GM18520 (cell line): ENCODE results near the gene HSPG2.
"Not testable (repeated sequence)": the region's sequence is repeated elsewhere in the genome, so short reads cannot be mapped to it uniquely, and the experiment has no call there.

Source experiments
- ATAC-seq: cut with Tn5 transposase; IDR thresholded peaks from one replicate; pipeline ENCODE4 v1.9.1; 2021; ENCODE audit not compliant: unreplicated experiment

HSPG2 gene

DNA sequence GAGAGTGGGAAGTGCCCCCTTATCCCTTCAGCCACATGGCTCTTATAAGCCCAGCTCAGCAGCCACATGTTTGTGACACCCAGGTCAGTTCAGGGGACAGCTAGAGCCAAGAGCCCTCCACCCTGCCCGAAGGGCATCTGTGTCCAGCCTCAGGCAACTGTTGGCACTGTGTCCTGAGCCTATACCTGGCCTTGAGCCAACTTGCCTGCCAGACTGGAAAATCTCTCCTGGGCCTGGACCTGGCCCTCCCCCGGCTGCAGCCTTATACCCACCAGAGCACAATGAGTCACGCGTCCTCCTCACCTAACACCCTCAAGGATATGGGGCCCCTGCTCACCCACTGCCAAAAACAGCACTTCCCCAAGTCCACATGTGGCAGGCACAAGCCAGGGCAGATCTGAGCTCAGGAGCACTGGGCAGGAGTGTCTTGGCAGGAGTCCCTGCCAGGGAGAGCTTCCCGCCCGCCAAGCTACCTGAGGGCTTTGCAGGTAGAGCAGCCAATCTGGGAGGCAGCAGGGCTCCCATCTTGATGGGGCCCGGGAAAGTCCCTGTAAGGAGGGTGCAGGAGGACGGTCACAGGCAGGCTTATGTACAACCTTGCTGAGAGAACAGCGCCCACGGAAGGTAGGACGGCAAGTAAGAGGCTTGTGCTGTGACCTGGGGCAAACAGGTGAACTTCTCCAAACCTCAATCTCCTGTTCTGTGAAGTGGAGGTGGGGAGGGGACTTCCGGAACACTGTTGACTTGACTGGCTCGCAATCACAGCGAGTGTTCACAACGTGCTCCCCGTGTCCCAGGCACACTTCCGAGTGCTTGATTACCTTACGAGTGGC is 19.8 kb upstream of the HSPG2 start:
- no peak for ATAC-seq

DNA sequence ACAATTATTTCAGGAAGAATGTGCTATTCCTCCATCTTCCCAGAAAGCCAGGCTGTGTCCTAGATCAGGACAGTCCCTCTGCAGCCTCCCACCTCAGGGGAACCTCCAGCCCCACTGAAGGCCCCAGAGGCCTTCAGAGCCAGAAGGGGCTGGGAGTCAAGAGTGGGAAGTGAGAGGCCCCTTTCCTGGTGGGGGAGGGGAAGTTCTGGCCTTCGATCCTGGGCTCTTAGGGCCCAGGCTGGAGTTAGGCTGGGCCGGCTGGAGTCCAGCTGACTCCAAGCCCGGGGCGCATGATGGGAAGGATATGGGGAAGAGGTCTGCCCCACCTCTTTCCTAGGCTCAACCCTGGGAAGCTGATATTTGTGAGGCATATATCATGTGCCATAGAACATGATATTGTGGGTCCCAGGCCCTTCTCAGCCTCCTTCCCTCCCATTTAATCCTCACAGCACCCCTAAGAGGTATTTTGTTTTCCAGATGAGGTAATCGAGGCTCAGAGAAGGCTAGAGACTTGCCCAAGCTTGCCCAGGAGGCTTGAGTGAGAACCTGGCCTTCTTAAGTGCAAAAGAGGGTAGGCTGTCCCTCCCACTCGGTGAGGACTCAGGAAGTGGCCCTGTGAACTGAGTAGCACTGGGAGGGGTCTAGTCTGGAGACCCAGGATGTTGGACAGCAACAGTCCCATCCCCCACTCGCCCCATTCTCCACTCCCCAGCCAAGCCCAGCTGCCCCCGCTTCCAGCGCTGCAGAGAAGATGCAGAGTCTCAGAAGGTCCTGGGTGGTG is 18.6 kb upstream of the HSPG2 start:
- ATAC-seq: no peak

DNA sequence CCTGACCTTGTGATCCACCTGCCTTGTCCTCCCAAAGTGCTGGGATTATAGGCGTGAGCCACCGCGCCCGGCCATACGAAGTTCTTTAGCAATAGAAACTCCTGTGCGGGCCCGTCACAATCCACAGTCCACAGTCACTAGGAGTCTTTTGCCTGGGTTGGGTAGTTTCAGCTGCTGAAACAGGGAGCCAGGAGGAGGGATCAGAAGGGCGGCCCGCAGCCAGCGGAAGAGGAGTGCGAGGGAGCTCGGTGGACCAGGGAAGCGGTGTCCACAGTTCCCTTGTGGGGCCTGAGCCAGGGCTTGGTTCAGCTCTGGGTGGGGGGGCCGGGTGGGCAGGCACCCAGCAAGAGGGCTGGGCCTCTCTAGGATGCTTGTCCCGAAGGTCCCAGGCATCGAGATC is 17.9 kb upstream of the HSPG2 start:
- no peak for ATAC-seq

DNA sequence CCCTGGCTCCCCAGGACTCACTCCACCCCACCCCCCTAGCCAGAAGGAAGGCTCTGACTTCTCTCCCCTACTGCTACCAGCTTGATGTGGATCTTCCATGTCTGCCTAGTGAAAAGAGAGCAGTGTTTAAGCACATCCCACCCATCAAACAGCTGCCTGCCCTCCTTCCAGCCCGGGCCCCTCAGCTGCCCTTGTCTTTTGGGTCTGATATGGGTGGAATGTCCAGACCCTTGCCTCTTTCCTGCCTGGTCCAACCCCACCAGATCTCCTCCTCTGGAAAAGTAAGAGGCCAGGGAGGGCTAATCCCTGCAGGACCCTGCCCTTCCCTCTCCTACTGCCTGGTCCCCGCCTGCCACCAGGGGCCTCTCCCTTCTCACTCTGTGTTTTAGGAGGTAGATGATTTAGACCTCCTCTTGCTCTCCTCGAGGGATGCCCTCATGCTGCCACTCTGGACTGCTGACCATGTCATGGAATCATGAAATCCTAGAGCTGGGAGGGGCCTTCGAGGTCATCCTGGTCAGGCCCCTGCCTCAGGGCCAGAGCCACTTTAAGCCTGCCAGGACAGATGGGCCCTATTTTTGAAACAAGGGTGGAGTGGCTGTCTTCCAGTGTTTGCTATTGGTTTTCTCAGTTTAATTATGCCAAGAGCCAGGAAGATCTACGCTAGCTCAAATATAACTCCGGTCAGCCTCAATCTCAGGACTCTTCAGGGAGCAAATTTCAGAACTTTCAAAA is 15.8 kb upstream of the HSPG2 start:
- no peak for ATAC-seq

DNA sequence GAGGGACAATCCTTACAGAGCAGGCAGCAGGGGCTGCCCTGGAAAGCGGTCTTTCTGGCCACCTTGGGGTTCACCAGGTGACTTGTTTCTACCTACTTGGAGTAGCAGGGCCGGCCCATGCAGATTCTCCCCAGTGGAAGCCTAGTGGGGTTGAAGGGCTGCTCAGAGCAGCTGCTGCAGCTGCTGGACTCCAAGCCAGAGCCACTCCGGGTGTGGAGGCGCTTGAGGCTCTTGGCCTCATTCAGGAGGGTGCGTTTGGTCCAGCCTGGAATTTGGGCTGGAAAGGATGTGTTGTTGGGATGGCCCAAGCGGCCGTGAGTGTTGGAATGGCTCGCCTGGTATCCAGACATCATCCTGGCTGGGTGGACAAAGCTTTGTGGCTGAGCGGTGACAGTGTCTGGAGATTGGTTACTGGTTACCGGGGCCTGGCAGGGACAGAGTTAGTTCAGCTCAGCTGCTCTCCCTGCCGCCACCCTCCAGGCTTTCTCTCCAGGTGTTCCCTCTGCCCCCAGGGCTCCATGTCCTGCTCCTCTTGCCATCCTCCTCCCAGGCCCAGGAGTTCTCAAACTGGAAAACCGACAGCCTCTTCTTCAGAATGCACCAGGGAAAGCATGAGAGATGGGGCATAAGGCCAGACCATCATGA is 14.2 kb upstream of the HSPG2 start:
- no peak for ATAC-seq

DNA sequence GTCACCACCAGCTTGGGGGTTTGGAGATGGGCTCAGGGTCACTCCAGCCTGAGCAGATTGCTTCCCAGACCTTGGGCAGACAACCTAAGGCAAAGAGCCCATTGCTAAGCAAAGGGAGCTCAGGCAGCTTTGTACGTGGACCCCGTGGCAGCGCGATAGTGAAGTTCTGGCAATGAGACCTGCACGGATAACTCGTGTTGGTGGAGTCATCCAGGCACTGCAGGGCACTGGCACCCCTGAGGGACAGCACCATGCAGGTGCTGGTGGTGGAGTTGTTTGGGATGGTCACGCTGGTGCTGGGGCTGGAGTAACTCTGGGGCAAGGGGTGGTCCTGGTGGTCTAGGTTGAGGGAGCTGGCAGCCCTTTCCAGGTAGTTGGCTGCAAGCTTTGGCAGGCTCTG is 13.6 kb upstream of the HSPG2 start:
- no peak for ATAC-seq

- ATAC-seq: no peak
Observed at GRCh38 chr1:21946836-21947587, 9.9 kb upstream of the HSPG2 start.

DNA sequence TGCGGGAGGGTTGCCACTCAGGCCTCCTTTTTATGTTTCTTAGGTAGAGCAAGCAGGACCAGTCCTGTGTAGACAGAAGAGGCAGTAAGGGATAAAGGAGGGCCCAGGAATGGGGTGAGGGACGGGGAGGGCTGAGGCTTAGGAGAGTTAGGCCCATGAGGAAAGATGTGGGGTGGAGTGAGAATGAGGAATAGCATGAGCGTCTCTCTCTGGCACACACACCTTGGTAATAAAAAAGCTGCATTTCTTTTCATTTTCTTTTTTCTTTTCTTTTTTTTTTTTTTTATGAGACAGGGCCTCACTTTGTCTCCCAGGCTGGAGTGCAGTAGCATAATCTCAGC is 7.6 kb upstream of the HSPG2 start:
- ATAC-seq: no peak

DNA sequence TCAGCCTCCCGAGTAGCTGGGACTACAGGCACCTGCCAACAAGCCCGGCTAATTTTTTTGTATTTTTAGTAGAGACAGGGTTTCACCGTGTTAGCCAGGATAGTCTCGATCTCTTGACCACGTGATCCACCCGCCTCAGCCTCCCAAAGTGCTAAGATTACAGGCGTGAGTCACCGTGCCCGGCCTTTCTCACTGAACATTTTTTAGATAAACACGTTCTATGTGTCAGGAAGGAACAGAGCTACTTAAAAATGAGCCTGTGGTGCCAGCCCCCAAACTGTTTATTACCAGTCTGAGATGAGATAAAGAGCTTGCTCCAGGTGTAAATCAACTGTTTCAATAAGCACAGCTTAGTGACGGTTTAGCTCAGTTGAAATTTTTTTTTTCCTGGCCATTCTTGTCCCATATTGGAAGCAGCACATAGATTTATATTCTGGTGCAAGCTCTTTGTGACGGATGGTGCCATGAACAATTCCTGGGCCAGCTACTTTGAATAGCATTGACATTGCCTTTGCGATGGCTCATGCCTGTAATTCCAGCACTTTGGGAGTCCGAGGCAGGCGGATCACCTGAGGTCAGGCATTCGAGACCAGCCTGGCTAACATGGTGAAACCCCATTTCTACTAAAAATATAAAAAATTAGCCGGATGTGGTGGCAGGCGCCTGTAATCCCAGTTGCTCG is 6.0 kb upstream of the HSPG2 start:
- not testable (repeated sequence) for ATAC-seq

- no peak for ATAC-seq
Observed at GRCh38 chr1:21942464-21942863, 5.4 kb upstream of the HSPG2 start.

GRCh38 chr1:21941370-21941769 is 4.3 kb upstream of the HSPG2 start:
- ATAC-seq: no peak

GRCh38 chr1:21940492-21940891 is 3.4 kb upstream of the HSPG2 start:
- ATAC-seq: no peak

- no peak for ATAC-seq
Observed at GRCh38 chr1:21939650-21940374, 2.7 kb upstream of the HSPG2 start.

- no peak for ATAC-seq
Observed at GRCh38 chr1:21938732-21939538, 1.8 kb upstream of the HSPG2 start.

DNA sequence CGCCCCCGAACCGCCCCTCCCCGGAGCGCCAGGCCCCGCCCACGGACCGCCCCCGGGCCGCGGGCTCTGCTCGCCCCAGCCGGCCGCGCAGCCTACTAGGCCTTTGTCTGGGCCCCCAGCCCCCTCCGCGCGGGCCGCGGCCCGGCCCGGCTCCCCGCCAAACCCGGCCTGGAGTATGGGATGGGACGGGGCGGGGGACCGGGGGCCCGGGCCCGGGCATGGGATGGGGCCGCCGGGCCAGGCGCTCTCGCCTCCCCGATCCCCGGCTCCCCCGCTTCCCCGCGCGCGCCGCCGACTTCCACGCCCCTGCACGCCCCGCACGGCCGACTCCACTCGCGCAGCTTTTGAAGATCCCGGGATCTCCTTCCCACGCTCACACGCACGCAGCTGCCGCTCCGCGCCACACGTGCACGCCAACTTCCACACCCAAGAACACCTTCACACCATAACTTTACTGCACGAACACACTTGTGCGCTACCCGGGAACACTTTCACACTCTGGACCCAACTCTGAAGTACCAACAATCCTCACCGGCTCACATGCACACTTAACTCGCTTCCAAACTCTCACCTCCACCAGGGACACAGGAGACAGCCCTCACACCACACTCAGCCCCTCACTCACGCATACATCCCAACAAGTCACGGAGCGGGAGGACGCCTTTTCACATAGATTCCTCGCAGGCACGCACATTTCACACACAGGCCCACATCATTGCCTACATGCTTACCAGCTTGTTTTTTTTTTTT is 437 bp upstream of the HSPG2 start:
- ATAC-seq: no peak

DNA sequence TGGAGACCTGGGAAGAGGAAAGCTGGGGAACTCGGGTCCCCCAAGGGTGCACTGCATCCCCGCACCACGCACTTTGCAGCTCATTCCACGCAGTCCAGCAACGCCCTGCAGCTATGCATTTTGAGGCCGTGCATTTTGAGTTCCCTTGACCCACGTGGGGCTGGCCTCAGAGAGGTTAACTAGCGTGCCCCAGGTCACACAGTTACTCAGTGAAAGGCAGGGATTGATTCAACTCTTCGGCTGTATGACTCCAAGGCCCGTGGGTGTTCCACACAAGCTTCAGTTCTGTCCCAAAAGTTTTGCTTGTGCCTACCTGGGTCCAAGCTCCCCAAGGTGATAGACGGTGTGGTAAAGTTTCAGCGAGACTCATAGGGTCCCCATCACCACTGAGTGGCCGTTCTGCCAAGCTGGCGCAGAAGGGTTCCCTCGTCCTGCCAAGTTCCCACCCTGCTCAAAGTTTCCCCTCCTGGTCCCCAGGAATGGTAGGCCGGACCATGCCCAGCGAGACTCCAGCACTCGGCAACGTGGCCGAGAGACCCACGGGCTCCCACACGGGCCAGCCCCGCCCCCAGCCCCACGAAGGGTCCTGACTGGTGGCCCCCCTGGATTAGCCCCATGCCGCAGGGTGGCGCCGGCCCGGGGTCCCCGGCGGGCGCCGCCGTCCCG is 611 bp downstream of the HSPG2 start:
- no peak for ATAC-seq

- no peak for ATAC-seq
Observed at GRCh38 chr1:21935891-21936365, 1.2 kb downstream of the HSPG2 start.
